Measurements from ENCODE around the gene CBX8. TPM values are rescaled to one million over a fixed set of nuclear protein-coding genes. Genes with fewer than 3 reads are reported as not detected.

The CBX8 gene
- polyA plus RNA-seq, 3 donors, result 12.8 to 18.0 (median 15.5) TPM

GRCh38 chr17:79826204-79826680, 29.4 kb upstream of the CBX8 start:
- DNase-seq (ENCODE audit: extremely low read depth in 1 of 11, low read depth in 9 of 11, low spot score in 4 of 11), result no peak

DNA sequence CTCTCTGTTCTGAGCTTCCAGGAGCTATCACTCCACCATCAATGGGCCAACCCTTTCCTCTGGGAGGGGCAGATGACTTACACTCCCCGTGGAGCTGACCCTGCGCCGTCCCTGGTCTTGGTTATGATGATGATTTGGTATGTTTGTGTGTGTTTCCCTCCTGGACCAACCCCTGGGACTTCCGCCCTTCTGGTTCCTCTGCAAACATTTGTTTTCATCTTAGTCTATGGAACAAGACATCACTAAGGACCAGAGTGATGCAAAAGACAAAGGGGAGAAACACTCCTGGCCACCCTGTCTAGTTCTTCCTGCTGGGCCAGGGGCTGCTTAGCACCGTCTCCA, 28.7 kb upstream of the CBX8 start:
- no peak for DNase-seq (ENCODE audit: extremely low read depth in 1 of 11, low read depth in 9 of 11, low spot score in 4 of 11)

GRCh38 chr17:79824893-79825579, 28.2 kb upstream of the CBX8 start:
- no peak for DNase-seq (ENCODE audit: extremely low read depth in 1 of 11, low read depth in 9 of 11, low spot score in 4 of 11)

GRCh38 chr17:79824234-79824633, 27.4 kb upstream of the CBX8 start:
- DNase-seq (ENCODE audit: extremely low read depth in 1 of 11, low read depth in 9 of 11, low spot score in 4 of 11), result no peak

- DNase-seq (ENCODE audit: extremely low read depth in 1 of 11, low read depth in 9 of 11, low spot score in 4 of 11), result no peak
These were observed 25.8 kb upstream of the CBX8 start for GRCh38 chr17:79822583-79823124.

- no peak for DNase-seq (ENCODE audit: extremely low read depth in 1 of 11, low read depth in 9 of 11, low spot score in 4 of 11)
These were observed 24.6 kb upstream of the CBX8 start for GRCh38 chr17:79821331-79822095.

DNA sequence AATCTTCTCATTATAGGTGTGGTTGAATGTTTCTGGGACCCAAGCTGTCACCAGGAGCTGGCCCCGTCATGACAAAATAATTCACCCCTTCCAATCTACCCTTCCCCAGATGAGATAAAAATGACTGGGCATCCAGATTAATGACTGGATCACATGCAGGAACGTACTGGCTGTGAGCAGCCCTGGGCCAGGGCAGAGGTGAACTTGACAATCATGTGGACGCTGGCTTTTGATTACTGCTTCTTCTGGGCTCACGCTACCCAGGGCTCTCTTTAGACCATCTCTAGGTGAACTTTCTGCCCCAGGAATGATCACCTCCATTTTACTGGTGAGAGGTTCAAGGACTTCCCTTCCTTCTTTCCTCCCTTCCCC, 24.1 kb upstream of the CBX8 start:
- no peak for DNase-seq (ENCODE audit: extremely low read depth in 1 of 11, low read depth in 9 of 11, low spot score in 4 of 11)

DNA sequence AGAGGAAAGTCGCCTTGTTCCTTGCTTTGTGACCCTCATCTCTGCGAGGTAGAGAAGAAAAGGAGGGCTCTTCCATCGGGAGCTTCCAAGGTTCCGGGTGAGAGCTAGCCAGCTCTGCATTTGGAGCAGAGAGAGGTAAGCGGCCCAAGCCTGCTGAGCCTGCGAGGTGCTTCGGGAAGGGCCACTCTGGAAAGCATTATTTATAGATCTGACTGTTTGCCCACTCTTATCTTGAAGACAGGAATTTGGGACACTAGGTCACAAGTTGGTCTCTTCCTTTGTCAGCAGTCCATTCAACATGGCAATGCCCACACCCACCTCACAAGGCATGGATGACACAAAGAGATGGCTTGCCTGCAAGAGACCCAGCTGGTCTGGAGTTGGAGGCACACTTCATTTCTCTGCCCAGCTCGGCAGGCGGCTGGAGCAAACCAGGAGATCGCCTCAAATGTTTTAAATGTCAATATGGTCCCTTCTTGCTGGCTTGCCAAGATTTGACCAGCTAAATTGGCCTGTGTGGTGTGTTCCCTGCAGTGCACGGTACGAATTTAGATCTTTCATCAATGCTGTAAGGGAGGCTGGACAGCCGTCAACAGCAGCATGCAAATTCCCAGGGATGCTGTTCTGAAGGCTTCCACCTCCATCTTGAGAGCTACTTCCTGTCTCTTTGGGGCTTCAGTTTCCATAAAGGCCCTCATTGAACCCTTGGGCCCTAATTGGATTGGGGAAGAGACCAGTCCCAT, 22.8 kb upstream of the CBX8 start:
- DNase-seq (ENCODE audit: extremely low read depth in 1 of 11, low read depth in 9 of 11, low spot score in 4 of 11), result no peak

- no peak for DNase-seq (ENCODE audit: extremely low read depth in 1 of 11, low read depth in 9 of 11, low spot score in 4 of 11)
These were observed 22.2 kb upstream of the CBX8 start for GRCh38 chr17:79819085-79819484.

GRCh38 chr17:79818026-79818758, 21.3 kb upstream of the CBX8 start:
- DNase-seq (ENCODE audit: extremely low read depth in 1 of 11, low read depth in 9 of 11, low spot score in 4 of 11), result no peak

- DNase-seq (ENCODE audit: extremely low read depth in 1 of 11, low read depth in 9 of 11, low spot score in 4 of 11), result no peak
These were observed 19.1 kb upstream of the CBX8 start for GRCh38 chr17:79815836-79816461.

- DNase-seq (ENCODE audit: extremely low read depth in 1 of 11, low read depth in 9 of 11, low spot score in 4 of 11), result no peak
These were observed 18.3 kb upstream of the CBX8 start for GRCh38 chr17:79814974-79815835.

DNA sequence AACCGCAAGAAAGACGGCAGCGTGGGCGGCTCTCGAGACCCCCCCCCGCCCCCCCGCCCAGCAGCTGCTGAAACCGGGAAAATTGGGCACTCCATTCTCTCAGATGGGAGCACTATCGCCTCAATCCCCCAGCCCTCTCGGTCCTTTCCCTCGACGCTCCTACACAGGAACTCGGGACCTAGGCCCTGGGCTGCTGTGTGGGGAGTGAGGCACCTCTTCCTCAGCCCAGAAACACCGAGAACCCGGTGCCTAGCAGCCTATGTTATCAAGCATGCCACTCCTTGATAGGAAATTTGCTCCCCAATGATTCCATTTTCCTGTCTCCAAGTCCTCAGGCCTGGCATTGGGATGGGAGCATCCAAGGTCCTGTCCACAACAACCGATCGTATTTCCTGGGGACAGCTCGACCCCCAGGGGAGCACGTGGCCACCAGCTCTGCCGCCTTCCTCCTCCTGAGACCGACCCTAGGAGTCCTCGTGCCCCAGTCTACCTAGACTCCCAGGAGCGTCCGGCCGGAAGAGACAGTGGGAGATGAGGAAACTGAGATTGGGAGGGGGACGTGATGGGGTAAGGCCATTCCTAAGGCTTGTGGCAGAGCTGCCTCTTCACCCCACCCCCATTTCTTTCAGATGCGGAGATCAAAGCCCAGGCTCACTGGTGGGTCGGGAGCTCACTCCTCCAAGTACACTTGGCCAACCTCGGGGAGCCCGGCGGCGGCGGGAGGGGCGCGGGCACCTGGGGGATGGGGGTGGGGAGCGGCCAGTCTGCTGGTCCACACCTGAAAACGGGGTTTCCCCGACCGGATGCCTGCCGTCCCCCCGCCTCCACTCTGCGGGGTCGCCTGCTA, 17.5 kb upstream of the CBX8 start:
- no peak for DNase-seq (ENCODE audit: extremely low read depth in 1 of 11, low read depth in 9 of 11, low spot score in 4 of 11)

GRCh38 chr17:79813297-79814126, 16.6 kb upstream of the CBX8 start:
- no peak for DNase-seq (ENCODE audit: extremely low read depth in 1 of 11, low read depth in 9 of 11, low spot score in 4 of 11)

DNA sequence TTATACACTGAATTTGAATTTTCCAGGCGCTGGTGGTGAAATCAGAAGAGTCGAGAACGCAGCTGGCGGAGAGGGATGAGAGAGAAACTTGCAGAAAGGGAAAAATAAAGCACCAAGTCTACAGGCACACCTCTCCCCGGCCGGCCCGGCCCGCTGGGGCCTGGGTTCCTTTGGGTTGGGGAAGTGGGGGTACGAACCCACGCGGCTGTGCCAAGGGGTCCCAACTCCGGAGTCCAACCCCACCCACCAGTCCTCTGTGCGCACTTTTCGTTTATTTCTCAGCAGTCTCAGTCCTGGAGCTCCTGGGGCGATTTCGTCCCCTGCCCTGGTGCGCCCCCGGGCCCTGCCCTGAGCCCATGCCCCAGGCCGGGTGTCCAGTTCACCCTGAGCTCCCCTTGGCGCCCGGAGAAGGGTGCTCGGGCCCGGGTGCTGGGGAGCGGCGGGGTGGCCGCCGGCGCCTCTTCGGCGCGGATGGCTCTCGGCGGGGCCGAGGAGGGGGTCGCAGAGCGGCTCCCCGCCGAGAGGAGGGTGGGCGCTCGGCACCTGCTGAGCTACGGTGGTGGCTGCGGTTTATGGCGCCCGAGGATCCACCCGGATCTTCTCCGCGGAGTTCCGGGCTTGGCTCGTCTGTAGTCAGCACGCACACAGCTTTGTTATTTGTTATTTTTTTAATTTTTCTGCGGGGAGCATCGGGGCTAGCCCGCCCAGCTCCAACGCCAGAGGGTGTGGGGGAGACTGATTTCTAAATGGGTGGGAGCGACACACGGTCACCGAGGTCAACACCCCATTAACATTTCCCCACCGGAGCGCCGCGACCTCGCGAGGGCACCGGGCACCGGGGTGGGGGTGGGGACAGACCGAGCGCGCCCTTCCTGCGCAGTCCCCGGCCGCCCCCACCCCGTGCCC, 15.7 kb upstream of the CBX8 start:
- no peak for DNase-seq (ENCODE audit: extremely low read depth in 1 of 11, low read depth in 9 of 11, low spot score in 4 of 11)

All from renal cortex interstitium (tissue), 11 donors.